HG03103 (cell line): ENCODE data around the gene NBDY.

Source experiments
- ATAC-seq: cut with Tn5 transposase; IDR thresholded peaks from one replicate; pipeline ENCODE4 v1.9.1; 2021; ENCODE audit warnings: low read depth; ENCODE audit not compliant: unreplicated experiment

Gene NBDY

GRCh38 chrX:56784666-56785065 is 55.6 kb downstream of the NBDY start:
- ATAC-seq = no peak

GRCh38 chrX:56785442-56785841 is 56.4 kb downstream of the NBDY start:
- ATAC-seq = no peak

DNA sequence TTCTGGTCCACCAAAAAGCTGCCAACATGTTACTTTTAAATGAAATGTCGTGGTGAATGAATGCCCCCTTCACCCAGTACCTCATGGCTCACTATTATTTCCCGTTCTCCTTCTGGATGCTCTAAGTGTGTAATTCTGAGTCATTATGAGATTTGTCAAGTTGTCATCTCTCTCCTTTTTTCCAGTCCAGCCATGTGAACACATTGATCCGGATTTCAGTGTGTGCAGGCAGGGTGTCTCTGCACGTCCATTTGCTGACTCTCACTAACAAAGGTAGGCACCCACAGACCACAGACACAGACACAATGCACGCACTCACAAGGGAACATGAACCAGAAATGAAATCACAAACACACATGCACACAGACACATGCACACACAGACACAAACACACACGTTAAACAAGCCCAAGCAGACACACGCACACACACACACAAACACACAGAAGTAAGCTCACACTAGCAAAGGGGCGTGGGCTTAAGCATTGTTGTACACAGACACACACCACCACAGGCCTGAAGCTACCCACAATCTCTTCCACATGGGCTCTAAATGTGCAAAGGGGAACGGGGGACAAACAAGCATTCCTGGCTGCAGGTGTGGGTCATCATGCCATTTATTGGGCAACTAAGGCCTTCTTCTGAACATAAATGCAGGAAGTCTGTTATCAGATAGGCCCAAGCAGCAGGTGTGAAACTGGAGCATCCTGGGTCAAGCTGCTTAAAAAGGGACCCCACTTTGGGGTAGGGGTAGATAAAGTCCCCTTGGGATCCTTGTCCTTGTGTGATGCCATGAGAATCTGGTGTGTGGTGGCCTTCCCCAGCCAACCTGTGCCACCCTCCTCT is 58.1 kb downstream of the NBDY start:
- ATAC-seq = no peak

- no peak for ATAC-seq
Observed at GRCh38 chrX:56787734-56788152, 58.7 kb downstream of the NBDY start.

DNA sequence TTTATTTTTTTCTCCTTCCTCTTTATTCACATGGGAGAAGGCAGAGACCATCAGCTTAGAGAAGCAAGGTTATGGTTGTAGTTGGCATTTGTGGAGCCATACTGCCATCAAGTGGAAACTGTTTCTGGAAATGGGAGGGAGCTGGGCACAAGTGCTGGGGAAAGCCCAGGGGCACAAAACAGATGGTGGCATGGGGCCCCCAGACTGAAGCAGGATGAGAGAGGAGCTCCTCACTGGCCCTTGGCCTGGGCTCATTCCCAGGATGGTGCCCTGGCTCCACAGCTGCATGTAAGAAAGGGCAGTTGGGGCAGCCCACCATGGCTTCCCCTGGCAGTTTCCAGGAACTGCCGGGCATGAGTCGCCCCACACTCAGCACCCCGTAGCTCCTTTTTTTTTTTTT is 59.2 kb downstream of the NBDY start:
- no peak for ATAC-seq

GRCh38 chrX:56788717-56789122 is 59.7 kb downstream of the NBDY start:
- no peak for ATAC-seq

DNA sequence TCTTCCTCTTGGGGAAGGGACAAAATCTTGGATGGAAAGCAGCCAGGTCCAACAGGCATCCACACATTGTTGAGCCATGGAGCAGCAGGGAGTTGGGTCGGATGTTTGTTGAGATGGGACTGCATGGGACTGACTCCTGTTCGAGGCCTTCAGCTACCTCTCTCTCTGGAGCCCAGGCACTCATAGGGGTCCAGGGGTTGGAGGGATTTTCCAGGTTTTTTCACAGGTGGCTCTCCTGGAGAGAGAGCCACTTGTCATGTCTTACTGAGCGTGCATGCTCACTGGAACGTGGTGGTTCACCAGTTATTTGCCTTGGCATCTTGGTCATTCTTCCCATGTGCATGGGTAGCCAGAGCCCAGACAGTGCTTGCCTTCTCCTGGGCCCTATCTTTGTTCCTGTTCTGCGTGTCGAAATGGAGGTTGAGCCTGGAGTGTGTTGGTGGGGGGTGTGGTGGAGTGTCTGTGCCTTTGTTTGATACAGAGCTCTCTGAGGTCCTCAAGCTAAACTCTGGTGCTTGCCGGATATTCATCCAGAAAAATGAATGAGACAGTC is 60.6 kb downstream of the NBDY start:
- no peak for ATAC-seq

- no peak for ATAC-seq
Observed at GRCh38 chrX:56790778-56791177, 61.7 kb downstream of the NBDY start.

- no peak for ATAC-seq
Observed at GRCh38 chrX:56791456-56791855, 62.4 kb downstream of the NBDY start.

DNA sequence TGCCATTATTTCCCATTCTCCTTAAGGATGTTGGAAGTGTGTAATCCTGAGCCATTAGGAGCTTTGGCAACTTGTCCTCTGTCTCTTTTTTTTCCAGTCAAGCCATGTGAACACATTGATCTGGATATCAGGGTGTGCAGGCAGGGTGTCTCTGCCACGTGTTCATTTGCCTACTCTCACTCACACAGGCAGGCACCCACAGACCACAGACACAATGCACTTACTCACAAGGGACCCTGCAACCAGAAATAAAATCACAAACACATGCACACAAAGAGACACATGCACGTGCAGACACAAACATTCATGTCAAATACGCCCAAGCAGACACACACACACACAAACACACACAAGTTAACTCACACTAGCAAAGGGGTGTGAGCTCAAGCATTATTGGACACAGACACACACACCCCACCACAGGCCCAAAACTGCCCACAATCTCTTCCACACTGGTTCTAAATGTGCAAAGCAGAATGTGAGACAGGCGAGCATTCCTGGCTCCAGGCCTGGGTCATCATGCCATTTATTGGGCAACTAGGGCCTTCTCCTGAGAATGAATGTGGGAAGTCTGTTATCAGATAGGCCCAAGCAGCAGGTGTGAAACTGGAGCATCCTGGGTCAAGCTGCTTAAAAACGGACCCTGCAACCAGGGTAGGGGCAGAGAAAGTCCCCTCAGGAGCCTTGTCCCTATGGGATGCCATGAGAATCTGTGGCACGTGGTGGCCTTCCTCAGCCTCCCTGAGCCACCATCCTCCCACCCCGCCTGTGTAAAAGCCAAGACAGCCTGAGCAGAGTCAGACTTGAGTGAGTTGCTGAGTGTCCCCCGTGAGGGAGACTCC is 63.4 kb downstream of the NBDY start:
- ATAC-seq = no peak

GRCh38 chrX:56793112-56793430 is 64.0 kb downstream of the NBDY start:
- no peak for ATAC-seq

DNA sequence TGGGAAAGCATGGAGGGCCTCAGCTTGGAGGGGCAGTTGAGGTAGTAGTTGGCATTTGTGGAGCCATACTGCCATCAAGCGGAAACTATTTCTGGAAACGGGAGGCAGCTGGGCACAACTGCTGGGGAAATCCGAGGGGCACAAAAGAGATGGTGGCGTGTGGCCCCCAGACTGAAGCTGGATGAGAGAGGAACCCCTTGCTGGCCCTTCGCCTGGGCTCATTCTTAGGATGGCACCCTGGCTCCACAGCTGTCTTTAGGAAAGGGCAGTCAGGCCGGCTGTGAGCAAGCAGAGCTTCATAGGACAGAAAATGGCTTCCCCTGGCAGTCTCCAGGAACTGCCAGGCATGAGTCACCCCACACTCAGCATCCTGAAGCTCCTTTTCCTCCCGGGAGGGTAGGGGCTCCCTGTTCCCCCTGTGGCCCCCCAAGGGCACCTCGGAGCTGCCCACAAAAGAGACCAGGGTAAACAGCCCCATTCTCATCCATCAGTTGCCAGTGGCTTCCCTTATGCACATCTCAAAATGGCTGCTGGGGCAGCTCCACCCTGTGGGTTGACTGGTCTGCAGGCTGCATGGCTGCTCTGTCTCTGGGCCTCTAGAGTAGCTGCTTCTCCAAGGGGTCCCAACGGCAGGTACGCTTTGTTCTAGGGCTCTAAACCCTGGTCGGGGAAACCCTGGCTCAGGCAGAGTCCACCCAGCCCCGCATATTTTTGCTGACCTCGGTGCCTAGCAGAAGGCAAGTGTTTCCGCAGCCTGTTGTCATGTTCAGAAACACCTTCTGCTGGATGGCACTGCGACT is 64.7 kb downstream of the NBDY start:
- no peak for ATAC-seq

- ATAC-seq = no peak
Observed at GRCh38 chrX:56794404-56795230, 65.6 kb downstream of the NBDY start.

DNA sequence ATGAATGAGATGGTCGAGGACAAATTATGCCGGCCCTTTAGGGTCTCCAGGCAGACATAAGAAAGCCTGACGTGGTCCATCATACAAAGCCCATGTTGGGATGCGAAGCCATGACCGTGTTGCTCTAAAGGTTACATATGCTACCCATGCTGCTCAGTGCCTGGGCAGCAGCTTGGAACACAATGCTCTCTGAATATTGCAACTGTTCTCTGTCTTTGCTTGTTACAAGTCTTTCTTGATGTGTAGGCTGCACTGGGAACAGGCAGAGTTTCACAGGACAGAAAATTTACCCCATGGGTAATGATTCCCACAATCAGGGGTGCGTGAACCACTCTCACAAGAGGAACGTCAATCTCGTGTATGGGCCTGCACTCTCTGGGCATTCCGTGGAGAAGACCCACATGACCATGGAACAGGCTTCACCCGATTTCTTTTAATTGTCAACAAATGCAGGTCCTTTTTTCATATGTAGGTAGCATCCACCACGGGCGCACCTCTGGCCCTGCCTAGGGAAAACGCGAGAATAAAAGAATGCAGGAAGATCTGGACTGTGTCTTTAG is 66.3 kb downstream of the NBDY start:
- no peak for ATAC-seq

- no peak for ATAC-seq
Observed at GRCh38 chrX:56796641-56797395, 67.8 kb downstream of the NBDY start.

- no peak for ATAC-seq
Observed at GRCh38 chrX:56797574-56798338, 68.7 kb downstream of the NBDY start.

- ATAC-seq = no peak
Observed at GRCh38 chrX:56798339-56798711, 69.3 kb downstream of the NBDY start.
